NCI-H1105 treated with DMSO at 0.1 percent for 48 hours (cell line): ENCODE results near the gene CPNE5.

Experiments used
- DNase-seq: peaks from one replicate; lab custom pipeline; 2025; lab: John Stamatoyannopoulos, UW

The CPNE5 gene

GRCh38 chr6:36791085-36791484 lies 48.2 kb downstream of the CPNE5 start:
- DNase-seq: no peak

DNA sequence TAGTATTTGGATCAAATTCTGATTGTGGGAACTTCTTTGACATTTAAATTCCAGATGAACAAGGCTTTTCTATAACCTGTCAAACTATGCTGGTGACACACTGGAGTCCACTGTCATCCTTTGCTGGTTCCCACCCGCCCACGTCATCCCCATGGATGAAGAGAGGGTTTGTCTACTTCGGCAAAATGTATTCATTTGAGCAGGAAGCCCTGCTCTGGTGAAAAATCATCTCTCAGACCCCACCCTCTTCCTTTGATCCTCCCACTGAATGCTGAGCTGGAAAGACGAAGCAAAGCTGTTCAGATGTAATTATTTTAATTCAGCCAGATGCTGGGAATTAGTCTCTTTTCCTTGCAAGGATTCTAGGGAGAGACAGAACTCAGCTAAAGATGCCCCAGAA lies 50.5 kb downstream of the CPNE5 start:
- DNase-seq: no peak

DNA sequence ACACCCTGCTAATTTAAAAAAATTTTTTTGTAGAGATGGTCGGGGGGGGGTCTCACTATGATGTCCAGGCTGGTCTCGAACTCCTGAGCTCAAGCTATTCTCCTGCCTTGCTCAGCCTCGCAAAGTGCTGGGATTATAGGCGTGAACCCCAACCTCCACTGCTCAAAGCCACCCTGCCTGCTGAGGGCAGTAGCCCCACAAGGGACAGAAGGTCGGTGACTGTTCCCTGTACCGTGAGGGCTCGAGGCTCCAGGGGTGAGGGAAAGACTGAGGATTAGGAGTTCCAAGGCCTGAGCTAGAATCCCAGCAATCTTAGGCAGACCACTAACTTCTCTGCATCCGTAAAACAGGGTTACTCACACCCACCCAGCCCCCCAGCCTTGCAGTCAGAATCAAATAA lies 51.1 kb downstream of the CPNE5 start:
- DNase-seq: no peak

- no peak for DNase-seq
Measured at GRCh38 chr6:36787210-36787609, 52.0 kb downstream of the CPNE5 start.

DNA sequence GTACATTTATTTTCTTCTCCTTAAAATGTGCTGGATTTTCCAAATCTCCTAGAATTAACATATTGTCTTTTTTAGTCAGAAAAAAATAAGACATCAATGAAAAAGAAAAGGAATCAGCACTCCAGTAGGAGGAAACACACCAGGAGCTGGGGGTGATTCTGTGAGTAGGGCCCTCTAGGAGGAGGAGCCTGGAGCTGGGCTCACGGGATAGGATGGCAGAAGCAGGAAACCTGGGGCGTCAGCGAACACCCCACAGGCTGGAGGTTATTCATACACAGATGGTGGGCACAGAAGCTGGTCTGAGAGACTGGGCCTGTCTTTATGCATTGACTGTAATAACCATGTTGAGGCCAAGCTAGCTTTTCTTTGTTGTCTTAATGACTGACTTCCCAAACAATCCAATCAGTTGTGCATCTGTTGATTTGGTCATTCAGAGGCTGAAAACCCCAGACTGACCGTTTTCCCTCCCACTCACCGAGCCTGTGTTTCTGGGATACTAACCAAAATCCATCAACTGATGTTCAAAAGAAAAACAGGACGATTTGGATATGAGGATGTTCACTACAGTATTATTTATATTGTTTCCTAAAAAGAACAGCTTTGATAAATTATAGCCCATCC lies 53.1 kb downstream of the CPNE5 start:
- no peak for DNase-seq

GRCh38 chr6:36784376-36784636 lies 54.9 kb downstream of the CPNE5 start:
- DNase-seq: no peak

DNA sequence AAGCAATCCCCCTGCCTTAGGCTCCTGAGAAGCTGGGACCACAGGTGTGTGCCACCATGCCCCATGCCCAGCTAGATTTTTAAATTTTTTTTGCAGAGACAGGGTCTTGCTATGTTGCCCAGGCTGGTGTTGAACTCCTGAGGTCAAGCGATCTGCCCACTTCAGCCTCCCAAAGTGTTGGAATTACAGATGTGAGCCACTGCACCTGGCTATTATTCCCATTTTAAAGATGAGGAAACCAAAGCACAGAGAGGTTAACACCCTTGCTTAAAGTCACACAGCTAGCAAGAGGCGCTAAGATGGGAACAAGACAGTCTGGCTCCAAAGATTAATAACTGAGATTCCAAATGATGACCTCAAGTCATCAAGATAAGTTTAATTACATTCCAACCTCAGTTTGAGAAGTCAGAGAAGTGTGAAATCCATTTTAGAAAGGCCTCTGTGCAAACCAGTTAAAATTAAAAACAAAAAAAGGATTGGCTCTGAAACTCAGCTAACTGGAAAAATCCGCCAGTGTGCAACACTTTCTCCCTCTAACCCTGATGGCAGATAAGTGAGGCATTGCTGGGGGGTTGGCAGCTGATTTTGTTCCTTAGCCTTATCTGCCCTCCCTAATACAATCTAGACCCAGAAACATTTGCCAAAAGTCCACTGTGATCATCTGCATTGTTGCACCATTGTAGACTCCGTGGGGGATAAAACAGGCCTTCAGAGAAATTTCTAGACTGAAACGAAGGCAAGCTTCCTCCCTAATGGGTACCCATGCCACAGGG lies 55.5 kb downstream of the CPNE5 start:
- DNase-seq: no peak

DNA sequence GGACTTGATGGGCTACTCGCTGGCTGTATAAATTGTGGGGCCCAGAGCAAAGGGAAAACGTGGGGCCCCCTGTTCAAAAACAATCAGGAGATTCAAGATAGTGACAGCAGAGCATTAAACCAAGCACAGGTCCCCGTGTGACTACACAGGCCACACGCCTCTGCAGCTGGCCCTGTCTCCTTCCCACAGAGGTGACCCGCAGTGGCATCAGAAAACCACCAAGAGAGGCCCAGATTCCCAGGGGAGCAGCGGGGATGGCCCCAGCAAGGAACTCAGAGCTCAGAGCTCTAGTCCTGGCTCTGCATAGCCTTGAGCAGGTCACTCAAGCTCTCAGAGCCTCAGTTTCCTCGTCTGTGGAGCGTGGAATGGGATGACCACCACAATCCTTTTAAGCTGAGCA lies 57.6 kb downstream of the CPNE5 start:
- no peak for DNase-seq

- no peak for DNase-seq
Measured at GRCh38 chr6:36780442-36781177, 58.6 kb downstream of the CPNE5 start.

- DNase-seq: no peak
Measured at GRCh38 chr6:36779227-36779626, 60.0 kb downstream of the CPNE5 start.

DNA sequence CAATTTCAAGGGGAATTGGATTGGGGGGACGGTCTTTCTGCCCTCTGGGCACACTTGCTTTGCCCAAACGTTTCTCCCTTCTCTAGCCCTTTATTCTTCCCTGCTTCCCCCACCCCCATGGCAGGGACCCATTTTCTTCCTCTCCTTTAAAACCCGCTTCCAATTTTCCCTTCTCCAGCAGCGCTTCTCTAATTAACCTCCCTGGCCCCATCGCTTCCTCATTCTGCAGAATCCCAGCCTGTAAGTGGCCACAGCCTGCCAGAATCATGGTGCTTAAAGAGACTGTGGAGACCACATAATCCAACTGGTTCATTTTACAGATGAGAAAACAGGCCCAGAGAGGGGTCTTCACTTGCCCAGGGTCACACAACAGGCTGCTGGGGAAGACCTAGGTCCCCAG lies 61.4 kb downstream of the CPNE5 start:
- no peak for DNase-seq

GRCh38 chr6:36776167-36776566 lies 63.1 kb downstream of the CPNE5 start:
- DNase-seq: no peak

DNA sequence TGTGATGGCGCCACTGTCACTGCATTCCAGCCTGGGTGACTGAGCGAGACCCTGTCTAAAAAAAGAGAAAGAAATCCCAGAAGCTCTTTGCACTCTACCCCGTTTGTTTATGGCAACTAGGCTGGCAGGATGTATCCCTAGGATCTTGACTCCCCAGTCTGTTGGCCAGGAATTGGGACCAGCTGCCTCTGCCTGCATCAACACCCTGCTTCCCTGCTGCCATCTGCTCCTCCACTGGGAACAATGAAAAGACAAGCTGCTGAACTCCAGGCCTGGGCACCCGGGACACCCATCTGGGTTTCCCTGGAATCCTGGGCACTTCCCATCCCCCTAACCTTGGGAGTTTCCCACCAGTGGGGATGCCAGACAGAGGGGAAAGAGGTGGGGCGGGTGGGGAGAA lies 64.9 kb downstream of the CPNE5 start:
- no peak for DNase-seq

DNA sequence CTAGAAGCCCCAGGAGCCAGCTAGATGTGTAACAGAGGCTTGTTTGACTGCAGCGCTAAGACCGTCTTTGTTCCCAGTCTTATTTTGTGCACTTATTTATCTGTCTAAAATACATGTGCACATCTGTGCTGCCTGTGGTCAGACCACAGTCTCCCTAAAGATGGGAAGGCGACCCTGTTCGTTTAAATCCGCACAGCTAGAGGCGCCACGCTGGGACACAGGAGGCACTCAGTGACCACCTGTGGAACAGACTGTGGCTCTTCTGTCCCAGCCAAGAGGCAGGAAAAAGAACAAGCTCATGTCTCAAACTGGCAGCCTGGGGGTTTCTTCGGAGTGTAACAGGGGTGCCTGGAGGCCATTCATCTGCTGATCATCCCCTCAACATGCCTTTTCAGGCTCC lies 66.8 kb downstream of the CPNE5 start:
- DNase-seq: no peak

GRCh38 chr6:36771145-36771544 lies 68.1 kb downstream of the CPNE5 start:
- DNase-seq: no peak

- no peak for DNase-seq
Measured at GRCh38 chr6:36769676-36770499, 69.4 kb downstream of the CPNE5 start.

DNA sequence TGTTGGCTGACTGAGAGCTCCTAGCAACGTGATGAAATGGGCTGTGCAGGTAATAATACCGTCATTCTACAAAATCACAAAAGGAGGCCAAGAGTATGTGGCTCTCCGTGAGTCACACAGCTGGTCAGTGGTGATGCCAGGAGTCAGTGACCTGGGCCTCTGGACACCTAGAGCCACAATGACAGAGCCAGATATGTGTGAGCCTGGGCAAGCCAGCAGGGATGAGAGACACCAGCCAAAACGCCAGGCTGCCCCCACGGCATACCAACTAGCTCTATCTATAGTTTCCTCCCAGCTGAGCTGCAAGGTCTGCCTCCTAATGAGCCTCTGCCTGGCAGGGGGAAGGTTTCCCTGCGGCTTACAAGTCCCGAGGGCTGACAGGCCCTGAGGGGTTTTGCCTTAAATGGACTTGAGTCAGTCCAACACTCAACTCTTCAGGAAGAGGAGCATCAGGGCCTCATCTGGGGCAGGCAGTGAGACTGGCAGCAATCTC lies 70.0 kb downstream of the CPNE5 start:
- DNase-seq: no peak

DNA sequence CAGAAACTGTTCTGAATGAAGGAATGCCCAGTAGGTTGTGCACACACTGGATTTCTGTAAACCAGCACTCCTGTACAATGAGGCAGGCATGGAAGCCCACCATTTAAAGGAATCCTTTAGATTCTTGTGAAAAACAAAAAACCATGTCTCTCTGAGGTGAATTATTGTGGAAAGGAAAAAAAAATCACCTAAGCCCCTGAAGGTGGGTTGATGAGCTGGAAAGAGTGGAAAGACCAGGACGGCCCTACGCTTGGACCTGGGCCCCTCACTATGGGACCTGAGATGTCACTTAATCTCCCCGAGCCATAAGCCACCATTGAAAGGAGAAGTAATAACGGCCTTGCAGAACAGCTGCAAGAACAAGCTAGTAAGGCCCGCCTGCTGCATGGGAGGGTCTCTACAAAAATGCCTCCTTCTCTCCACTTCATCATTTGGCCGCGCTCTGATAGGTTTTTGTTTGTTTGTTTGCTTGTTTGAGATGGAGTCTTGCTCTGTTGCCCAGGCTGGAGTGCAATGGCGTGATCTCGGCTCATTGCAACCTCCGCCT lies 72.8 kb downstream of the CPNE5 start:
- no peak for DNase-seq

DNA sequence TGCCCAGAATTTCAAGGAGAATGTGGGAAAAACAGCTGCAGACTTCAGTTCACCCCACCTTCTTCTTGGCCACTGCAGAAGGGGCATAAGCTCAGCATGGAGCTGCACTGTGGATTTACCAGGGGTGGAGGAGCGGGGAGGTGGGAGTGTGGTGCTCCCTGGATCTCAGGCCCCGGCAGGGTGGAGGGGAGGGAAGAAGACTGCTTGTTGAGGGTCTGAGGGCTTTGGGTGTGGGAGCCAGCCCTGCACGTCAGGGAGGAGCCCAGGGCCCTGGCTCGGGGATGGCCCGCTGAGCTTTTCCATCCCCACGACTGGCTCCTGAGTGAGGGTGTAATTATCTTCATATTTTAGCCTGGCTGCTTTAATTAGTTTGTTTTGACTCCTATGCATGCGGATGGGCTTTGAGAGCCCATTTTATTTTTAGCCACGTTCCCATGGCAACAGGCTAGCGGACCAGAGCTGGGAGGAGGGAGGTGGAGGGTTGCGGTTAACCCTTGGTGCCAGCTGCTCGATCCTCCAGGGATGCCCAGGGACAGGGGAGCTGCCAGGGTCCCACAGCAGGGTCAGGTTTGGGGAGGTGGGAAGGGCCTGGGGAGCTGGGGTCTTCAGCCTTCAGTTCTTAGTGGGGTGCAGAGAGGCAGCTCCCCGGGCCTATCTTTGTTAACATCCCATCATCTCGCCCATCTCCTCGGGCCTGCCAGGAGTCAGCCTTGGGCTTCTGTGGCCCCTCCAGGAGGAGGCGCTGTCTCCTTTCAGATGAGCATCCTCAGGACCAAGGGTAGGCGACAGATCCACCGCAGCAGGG lies 73.4 kb downstream of the CPNE5 start:
- DNase-seq: peak; percentile 71

DNA sequence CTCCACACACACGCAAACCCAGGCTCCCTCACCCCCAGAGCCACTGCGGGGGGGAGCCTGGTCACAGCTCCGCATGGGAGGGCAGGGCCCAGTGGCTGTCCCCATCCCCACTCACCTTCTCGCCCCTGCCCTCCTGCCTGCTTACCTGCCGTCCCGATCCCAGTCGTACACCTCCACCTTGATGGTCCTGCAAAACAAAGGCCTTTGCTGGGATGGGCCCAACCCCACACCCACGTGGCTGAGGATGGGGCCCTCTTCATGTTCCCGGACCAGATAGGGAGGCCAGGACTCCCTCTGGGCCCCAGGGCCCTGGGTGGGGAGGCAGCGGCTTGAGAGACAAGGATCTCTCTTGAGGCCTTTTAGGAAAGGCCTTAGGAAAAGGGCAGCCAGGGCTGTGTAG lies 74.1 kb downstream of the CPNE5 start:
- DNase-seq: no peak

DNA sequence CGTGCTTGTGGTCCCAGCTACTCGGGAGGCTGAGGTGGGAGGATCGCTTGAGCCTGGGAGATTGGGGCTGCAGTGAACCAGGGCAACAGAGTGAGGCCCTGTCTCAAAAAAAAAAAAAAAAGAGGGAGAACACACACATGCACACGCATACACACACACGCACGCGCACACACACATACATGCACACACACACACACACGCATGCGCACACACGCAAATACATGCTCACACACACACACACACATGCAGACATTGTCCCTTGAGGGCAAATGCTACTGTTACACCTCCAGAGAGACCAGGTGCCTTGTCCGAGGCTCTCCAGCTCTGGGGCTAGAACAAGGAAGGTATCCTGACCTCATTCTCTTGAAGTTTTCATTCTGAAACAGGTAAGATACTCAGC lies 77.1 kb downstream of the CPNE5 start:
- DNase-seq: no peak
